ENCODE measurements around the gene RHBDD1. TPM values are rescaled to one million over a fixed set of nuclear protein-coding genes. Genes with fewer than 3 reads are reported as not detected.

Gene RHBDD1
- total RNA-seq, 2 donors from 2014 or later = 47.2 to 49.4 TPM

DNA sequence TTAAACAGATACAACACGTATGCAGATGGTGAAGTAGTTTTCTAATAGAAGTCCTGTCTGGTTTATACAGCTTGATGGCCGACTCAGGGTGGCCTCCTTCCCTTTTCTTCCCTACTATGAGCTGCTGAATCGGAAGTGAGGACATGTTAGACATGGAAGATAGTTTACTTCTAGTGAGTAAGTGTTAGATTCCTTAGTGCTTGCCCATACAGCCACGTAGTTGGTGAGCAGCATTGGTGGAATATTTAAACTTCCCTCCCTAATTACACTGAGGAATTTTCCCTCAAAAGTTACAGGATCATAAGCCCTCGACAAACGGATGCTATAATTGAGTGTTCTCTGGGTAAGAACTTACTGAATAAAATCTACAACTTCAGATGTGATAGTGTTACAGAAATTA, 52.1 kb downstream of the RHBDD1 start:
- no peaks in the 10 kb centered on the region for H3K27me3 Mint-ChIP-seq (ENCODE audit: low read depth)
- peaks cover 0 to 3% of the 10 kb centered on the region in 2 donors for H3K9me3 Mint-ChIP-seq
- DNase-seq = no peak
- H3K4me1 Mint-ChIP-seq (ENCODE audit: low read depth) = no peaks in the 10 kb centered on the region
- no peak overlapping the region for H3K4me3 Mint-ChIP-seq
- no peak for ATAC-seq (replicated peaks in 1 of 2)
- no peak overlapping the region for H3K27ac Mint-ChIP-seq
- H3K36me3 Mint-ChIP-seq (ENCODE audit: insufficient read depth in 2 of 2) = no peaks in the 10 kb centered on the region

DNA sequence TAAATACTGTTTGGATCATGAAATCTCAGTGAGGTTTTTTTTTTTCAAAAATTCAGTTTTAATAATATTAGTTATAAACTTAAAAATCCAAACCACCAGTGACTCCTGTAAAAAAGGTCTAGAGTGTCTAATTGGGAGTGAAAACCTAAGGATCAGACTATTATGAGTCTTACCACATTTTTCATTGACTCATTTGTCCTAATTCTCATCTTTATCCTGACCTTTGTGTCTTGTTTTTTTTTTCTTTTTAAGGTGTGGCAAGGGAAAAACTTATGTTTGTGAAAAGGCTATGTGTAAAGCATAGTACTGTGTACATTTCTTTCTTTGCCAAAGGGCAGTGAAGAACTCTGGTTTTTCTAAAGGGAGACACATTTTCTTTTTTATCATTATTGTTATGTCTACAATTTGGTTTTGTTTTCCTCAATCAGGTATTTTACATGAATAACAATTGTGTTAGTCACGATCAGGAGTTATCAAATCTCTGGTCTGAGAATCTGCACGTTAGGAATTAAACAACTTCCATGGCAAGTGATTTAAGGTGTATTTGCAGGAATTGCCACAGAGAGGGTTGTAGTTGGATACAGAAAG, 52.6 kb downstream of the RHBDD1 start:
- ATAC-seq (replicated peaks in 1 of 2) (no peak), DNase-seq (no peak)
- Mint-ChIP-seq H3K4me3 (no peak overlapping the region), H3K27me3 (ENCODE audit: low read depth) (no peaks in the 10 kb centered on the region), H3K9me3 (no peaks in the 10 kb centered on the region), H3K36me3 (ENCODE audit: insufficient read depth in 2 of 2) (no peaks in the 10 kb centered on the region), H3K4me1 (ENCODE audit: low read depth) (no peaks in the 10 kb centered on the region), H3K27ac (no peak overlapping the region)

DNA sequence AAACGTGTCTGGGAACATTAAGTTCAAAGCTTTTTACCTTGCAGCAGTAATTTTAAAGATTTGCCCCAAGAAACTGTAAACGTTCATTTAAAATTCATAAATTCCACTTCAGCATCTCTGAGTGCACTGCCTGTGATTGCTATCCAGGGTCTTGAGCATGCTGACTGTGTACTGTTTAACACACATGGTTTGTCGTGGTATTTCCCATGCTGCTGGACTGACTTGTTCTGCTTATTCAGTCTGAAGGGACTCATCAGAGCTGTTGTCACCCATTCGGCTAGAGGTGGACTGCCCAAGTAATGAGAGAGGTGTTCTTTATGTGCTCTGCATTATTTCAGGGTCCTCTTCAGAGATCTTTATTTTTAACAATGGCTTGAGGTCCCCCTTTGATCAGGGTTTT, 53.1 kb downstream of the RHBDD1 start:
- ATAC-seq (replicated peaks in 1 of 2) (no peak), DNase-seq (no peak)
- H3K27ac Mint-ChIP-seq = no peak overlapping the region
- no peaks in the 10 kb centered on the region for H3K36me3 Mint-ChIP-seq (ENCODE audit: insufficient read depth in 2 of 2)
- H3K27me3 Mint-ChIP-seq (ENCODE audit: low read depth) = no peaks in the 10 kb centered on the region
- no peak overlapping the region for H3K4me3 Mint-ChIP-seq
- H3K4me1 Mint-ChIP-seq (ENCODE audit: low read depth) = no peaks in the 10 kb centered on the region
- no peaks in the 10 kb centered on the region for H3K9me3 Mint-ChIP-seq

DNA sequence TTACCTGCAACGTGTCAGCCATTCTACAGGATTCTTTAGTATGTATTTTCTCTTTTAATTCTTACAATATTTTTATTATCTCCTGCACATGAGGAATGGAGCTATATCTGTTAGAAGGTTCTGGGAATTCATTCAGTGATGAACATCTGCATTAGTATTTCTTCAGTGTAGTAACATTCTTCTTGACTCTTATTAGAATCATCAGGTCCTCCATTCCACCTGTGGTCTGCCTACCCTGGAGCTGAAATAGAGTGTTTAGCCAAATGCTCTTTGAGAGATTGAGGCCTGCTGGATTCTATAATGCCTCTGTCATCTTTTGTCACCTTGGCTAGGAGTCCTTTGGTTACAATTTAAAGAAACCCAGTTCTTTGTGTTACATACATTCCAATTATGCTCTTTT, 54.4 kb downstream of the RHBDD1 start:
- ATAC-seq (replicated peaks in 1 of 2) = no peak
- peaks cover under 1 to 1% of the 10 kb centered on the region in 2 donors for H3K36me3 Mint-ChIP-seq (ENCODE audit: insufficient read depth in 2 of 2)
- no peak overlapping the region for H3K27ac Mint-ChIP-seq
- DNase-seq = no peak
- H3K27me3 Mint-ChIP-seq (ENCODE audit: low read depth) = no peaks in the 10 kb centered on the region
- H3K9me3 Mint-ChIP-seq = no peaks in the 10 kb centered on the region
- no peak overlapping the region for H3K4me3 Mint-ChIP-seq
- H3K4me1 Mint-ChIP-seq (ENCODE audit: low read depth) = no peaks in the 10 kb centered on the region

DNA sequence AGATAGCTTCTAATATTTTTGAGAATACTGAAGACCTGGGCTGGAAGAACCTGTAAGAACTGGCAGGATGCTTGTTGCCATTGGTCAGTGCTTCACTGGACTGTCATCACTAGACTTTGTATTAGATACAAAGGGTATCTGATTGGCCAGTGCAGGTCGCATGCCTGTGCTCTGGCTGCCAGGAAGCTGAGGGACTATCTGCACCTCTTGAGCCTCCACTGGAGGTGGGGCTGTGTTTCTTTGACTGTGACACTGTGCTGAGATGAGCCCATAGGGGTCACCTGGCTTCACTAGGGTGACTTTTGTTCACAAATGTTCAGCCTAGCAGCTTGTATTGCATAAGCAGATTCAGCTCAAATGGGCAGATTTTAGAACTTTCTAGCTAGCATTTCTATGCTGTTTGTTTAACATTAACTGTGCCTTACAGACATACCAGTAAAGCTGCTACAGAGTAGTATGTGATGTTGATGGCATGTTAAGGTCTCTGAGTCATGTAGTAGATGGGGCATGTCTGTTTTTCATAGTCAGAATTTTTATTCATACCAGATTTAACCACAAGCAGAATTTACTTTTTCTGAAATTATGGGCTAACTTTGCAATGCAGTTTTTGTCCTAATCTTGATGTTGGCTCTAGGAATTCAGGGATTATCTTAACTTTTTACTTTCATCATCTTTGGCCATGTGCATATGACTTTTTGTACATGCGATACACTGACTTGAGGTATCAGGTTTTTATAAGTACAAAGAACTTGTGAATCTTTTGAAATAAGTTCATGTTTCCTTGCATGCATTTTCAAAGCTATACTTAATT, 56.1 kb downstream of the RHBDD1 start:
- no peak overlapping the region for H3K27ac Mint-ChIP-seq
- H3K9me3 Mint-ChIP-seq = no peaks in the 10 kb centered on the region
- ATAC-seq (replicated peaks in 1 of 2) (peak; percentile 38 to 51), DNase-seq (no peak)
- peaks cover 5% of the 10 kb centered on the region in 2 donors for H3K36me3 Mint-ChIP-seq (ENCODE audit: insufficient read depth in 2 of 2)
- H3K4me1 Mint-ChIP-seq (ENCODE audit: low read depth) = no peaks in the 10 kb centered on the region
- H3K27me3 Mint-ChIP-seq (ENCODE audit: low read depth) = no peaks in the 10 kb centered on the region
- H3K4me3 Mint-ChIP-seq = no peak overlapping the region

DNA sequence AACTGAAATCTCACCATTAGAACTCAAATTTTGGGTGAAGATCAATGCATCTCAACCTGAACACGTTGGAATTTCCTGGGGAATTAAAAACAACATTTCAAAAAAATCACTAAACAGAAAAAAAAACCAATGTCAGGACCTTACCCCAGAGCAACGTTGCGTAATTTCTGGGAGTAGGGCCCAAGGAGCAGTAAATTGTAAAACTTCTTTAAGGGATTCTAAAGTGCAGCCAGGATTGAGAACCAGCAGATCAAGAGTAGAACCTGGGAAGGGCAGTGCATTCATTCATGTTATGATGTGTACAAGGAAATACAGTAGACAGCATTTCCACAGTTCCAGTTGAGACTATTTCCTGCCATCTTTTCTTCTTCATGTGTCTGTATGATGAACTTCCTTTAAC, 56.9 kb downstream of the RHBDD1 start:
- H3K4me3 Mint-ChIP-seq = no peak overlapping the region
- no peak for ATAC-seq (replicated peaks in 1 of 2)

DNA sequence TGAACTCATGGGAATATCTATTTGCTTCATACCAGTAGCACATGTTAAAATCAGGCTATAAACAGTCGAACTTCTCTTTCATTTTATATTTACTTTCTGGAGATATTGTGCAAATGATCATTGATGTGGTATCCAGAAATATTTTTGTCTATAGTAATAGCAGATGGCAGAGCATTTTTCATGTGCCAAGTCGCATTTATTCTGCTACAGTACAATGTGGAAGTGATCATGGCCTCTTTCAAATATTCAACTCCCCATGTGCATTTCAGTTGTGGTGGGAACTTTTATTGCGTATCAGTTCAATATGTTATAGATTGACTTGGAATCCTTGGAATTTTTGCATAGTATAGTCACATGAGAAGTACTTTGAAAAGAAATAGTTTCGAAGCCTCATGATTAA, 57.4 kb downstream of the RHBDD1 start:
- DNase-seq = no peak
- Mint-ChIP-seq H3K27ac (no peak overlapping the region), H3K36me3 (ENCODE audit: insufficient read depth in 2 of 2) (peaks cover 5 to 9% of the 10 kb centered on the region in 2 donors), H3K9me3 (no peaks in the 10 kb centered on the region), H3K27me3 (ENCODE audit: low read depth) (no peaks in the 10 kb centered on the region), H3K4me3 (no peak overlapping the region), H3K4me1 (ENCODE audit: low read depth) (no peaks in the 10 kb centered on the region)
- ATAC-seq (replicated peaks in 1 of 2) = no peak

More for the DNA sequence above, 56.9 kb downstream of the RHBDD1 start:
- no peaks in the 10 kb centered on the region for H3K9me3 Mint-ChIP-seq
- DNase-seq = no peak
- H3K36me3 Mint-ChIP-seq (ENCODE audit: insufficient read depth in 2 of 2) = peaks cover 5 to 9% of the 10 kb centered on the region in 2 donors
- no peaks in the 10 kb centered on the region for H3K4me1 Mint-ChIP-seq (ENCODE audit: low read depth)
- H3K27me3 Mint-ChIP-seq (ENCODE audit: low read depth) = no peaks in the 10 kb centered on the region
- H3K27ac Mint-ChIP-seq = no peak overlapping the region

DNA sequence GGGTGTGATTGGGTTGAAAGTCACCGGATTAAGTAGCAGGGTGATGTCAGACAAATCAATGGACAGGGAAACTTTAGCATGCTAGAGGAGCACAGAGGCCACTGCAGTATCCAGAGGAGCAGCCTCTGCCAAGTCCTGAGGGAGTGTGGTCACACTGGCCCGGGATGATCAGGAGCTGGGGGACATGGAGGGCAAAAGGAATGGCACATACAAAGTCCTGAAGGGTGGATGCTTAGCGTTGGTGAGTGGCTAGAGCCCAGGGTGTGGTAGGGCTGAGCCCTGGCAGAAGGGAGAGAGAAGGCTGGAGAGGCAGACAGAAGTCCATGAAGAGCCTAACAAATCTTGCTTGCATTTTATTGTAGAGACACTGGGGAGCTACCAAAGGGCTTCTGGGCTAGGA, 58.9 kb downstream of the RHBDD1 start:
- H3K27me3 Mint-ChIP-seq (ENCODE audit: low read depth) = no peaks in the 10 kb centered on the region
- ATAC-seq (replicated peaks in 1 of 2) (no peak), DNase-seq (no peak)
- peaks cover 5 to 9% of the 10 kb centered on the region in 2 donors for H3K36me3 Mint-ChIP-seq (ENCODE audit: insufficient read depth in 2 of 2)
- H3K27ac Mint-ChIP-seq = peak overlapping the region; percentile 43
- H3K9me3 Mint-ChIP-seq = no peaks in the 10 kb centered on the region
- no peaks in the 10 kb centered on the region for H3K4me1 Mint-ChIP-seq (ENCODE audit: low read depth)
- no peak overlapping the region for H3K4me3 Mint-ChIP-seq

DNA sequence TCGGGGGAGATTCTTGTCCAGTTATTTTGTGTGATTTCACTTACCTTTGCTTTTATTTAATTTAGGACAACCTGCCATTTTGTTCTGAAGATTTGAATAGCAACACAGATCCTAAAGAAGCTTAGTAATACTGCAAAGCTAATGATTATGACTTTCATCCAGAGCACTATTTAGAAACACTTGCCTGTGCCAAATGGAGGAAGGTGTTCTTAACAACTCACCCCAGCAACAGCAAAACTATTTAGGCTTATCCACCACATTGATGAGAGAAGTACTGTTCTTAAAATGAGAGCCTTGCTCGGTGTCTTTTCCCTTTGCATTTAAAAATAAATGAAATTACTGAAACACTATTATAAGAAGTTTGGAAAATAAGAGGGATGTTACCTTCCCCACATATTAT, 59.7 kb downstream of the RHBDD1 start:
- ATAC-seq (replicated peaks in 1 of 2) (no peak), DNase-seq (no peak)
- no peaks in the 10 kb centered on the region for H3K4me1 Mint-ChIP-seq (ENCODE audit: low read depth)
- H3K9me3 Mint-ChIP-seq = no peaks in the 10 kb centered on the region
- peaks cover 5 to 9% of the 10 kb centered on the region in 2 donors for H3K36me3 Mint-ChIP-seq (ENCODE audit: insufficient read depth in 2 of 2)
- no peaks in the 10 kb centered on the region for H3K27me3 Mint-ChIP-seq (ENCODE audit: low read depth)
- H3K4me3 Mint-ChIP-seq = no peak overlapping the region
- no peak overlapping the region for H3K27ac Mint-ChIP-seq

DNA sequence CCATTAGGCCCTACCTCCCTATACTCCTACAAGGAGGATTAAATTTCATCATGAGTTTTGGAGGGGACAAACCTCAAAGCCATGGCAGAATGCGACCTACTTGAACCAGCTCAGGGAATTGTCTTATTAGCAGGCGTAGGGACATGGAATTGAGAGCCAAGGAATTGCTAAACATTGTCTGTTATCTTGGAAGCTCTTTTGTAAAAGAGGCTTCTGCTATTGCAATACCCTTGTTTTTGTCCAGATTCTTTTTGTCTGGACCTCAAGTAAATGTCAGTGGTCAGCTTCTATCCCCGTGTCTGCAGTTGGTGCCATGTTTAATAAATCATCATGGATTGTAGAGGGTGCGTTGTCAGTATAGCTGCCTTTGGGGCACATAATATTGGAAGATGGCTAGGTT, 62.3 kb downstream of the RHBDD1 start:
- Mint-ChIP-seq H3K27me3 (ENCODE audit: low read depth) (no peaks in the 10 kb centered on the region), H3K27ac (no peak overlapping the region), H3K4me1 (ENCODE audit: low read depth) (peaks cover 23% of the 10 kb centered on the region), H3K4me3 (no peak overlapping the region), H3K9me3 (no peaks in the 10 kb centered on the region), H3K36me3 (ENCODE audit: insufficient read depth in 2 of 2) (peaks cover 5 to 9% of the 10 kb centered on the region in 2 donors)
- DNase-seq (no peak), ATAC-seq (replicated peaks in 1 of 2) (no peak)

DNA sequence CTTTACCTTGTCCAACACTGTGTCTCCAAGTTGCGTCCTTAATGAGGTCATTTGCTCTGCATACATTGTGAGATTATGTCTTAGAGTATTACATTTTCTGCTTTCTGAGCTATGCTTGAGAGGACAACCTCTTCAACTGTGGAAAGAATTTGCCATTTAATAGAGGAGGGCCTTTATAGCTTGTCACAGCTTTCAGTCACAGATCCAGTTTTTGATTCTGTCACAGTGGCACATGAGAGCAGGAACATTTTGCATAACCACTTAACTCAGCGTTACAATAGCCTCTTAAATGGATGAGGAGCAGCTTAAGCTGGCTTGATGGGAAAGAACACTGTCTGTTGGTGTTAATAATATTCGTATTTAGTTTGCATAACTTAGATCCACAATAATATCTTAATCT, 63.0 kb downstream of the RHBDD1 start:
- ATAC-seq (replicated peaks in 1 of 2) = no peak
- Mint-ChIP-seq H3K27me3 (ENCODE audit: low read depth) (no peaks in the 10 kb centered on the region), H3K36me3 (ENCODE audit: insufficient read depth in 2 of 2) (peaks cover 6 to 9% of the 10 kb centered on the region in 2 donors), H3K4me1 (ENCODE audit: low read depth) (peaks cover 31% of the 10 kb centered on the region), H3K9me3 (no peaks in the 10 kb centered on the region), H3K27ac (no peak overlapping the region), H3K4me3 (no peak overlapping the region)
- DNase-seq = no peak

DNA sequence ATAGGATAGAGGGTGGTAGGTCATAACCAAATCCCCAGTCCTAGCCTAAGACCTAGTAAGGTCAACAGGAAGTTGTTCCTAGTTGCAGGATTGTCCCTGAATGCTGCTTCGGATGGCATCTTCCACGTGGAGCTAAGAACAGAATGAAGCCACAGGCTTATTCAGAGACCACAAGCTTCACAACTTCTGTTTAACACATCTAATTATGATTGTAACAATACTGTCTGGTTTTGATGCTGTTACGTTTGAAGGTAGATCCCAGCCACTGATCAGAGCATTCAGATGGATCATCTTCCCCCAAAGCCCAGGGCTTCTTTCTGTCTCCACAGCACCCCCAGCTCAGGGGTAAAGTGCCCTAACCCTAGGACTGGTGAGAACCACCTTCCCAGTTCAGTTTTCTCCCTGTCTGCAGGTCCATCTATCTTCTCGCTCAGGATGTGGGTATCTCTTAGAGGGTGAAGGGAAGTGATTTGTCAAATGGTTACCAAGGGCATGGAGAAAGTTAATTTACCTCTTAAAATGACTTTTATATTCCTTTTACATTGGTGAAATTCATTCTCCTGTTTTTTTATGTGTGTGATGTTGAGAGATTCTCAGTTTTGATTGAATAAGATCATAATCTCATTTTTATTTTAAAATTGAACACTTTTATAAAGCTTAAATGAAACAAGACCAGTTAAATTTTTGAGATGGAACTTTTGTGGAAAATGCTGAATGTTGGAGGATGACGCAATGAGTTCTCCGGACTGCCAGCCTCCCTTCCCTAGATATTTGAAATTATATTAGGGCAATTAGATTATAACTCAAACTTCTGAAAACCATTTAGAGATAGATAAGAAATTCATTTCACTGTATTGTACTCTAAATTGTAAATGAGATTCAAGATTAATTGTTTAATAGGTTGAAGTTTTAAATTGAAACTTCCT, 66.5 kb downstream of the RHBDD1 start:
- Mint-ChIP-seq H3K27me3 (ENCODE audit: low read depth) (no peaks in the 10 kb centered on the region), H3K4me3 (peak overlapping the region in 1 of 2 donors; percentile 39), H3K9me3 (no peaks in the 10 kb centered on the region), H3K36me3 (ENCODE audit: insufficient read depth in 2 of 2) (peaks cover 2 to 10% of the 10 kb centered on the region in 2 donors), H3K27ac (no peak overlapping the region), H3K4me1 (ENCODE audit: low read depth) (peaks cover 61% of the 10 kb centered on the region)
- ATAC-seq (replicated peaks in 1 of 2) (peak; percentile 36 to 40), DNase-seq (no peak)

DNA sequence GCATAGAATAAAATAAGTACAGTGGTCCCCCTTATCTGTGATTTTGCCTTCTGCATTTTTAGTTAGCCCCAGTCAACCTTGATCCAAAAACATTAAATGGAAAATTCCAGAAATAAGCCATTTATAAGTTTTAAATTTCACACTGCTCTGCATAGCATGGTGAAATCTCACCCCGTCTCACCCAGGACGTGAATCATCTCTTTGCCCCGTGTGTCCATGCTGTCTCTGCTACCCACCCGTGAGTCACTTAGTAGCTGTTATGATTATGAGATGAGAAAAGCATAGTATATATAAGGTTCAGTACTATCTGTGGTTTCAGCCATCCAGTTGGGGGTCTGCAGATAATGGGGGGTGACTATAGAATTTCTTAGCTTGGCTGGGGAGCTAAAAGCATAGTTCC, 67.3 kb downstream of the RHBDD1 start:
- DNase-seq = peak; percentile 34 to 63
- Mint-ChIP-seq H3K9me3 (no peaks in the 10 kb centered on the region), H3K4me1 (ENCODE audit: low read depth) (peaks cover 61% of the 10 kb centered on the region), H3K4me3 (peak overlapping the region; percentile 59 to 60), H3K36me3 (ENCODE audit: insufficient read depth in 2 of 2) (peaks cover 2 to 9% of the 10 kb centered on the region in 2 donors), H3K27ac (no peak overlapping the region), H3K27me3 (ENCODE audit: low read depth) (no peaks in the 10 kb centered on the region)
- ATAC-seq (replicated peaks in 1 of 2) = peak; percentile 84 to 87

Measured in activated T-cell treated with anti-CD3 and anti-CD28 coated beads, Interleukin-2, amount 50 U/mL, for 72 hours (primary cell).